Osteoblast (primary cell): ENCODE measurements around the gene TNFSF11. TPM values are rescaled to one million over a fixed set of nuclear protein-coding genes. Genes with fewer than 3 reads are reported as not detected.

Experiments used
- DNase-seq: peaks from one replicate; pipeline ENCODE4 v3.0.0; 2011; ENCODE audit warnings: low spot score, mixed read lengths; ENCODE audit not compliant: insufficient read length; ENCODE audit errors: missing footprints
- H2AFZ ChIP-seq: 2 replicates; pipeline ENCODE4 v1.6.0; 2011; ENCODE audit warnings: mild to moderate bottlenecking, low read length
- H3K27ac ChIP-seq: 2 replicates; pipeline ENCODE4 v1.5.1; 2011; ENCODE audit warnings: mild to moderate bottlenecking, low read depth, low read length, moderate library complexity
- H3K27me3 ChIP-seq: 2 replicates; pipeline ENCODE4 v1.6.0; 2012; ENCODE audit warnings: mild to moderate bottlenecking, control low read depth, inconsistent platforms, low read length, moderate library complexity; ENCODE audit not compliant: insufficient read depth
- H3K36me3 ChIP-seq: 2 replicates; pipeline ENCODE4 v1.5.1; 2011; ENCODE audit warnings: mild to moderate bottlenecking, low read length, control low read depth, moderate library complexity; ENCODE audit not compliant: insufficient read depth
- H3K4me1 ChIP-seq: 2 replicates; pipeline ENCODE4 v1.5.1; 2011; ENCODE audit warnings: mild to moderate bottlenecking, low read length, control low read depth, moderate library complexity; ENCODE audit not compliant: insufficient read depth
- H3K4me2 ChIP-seq: 2 replicates; pipeline ENCODE4 v1.6.0; 2011; ENCODE audit warnings: mild to moderate bottlenecking, low read length; ENCODE audit not compliant: insufficient read depth
- H3K4me3 ChIP-seq: fragments of 200-600 bp; sonication (generic); 3 replicates; pipeline ENCODE4 v1.5.1; 2012; ENCODE audit warnings: mild to moderate bottlenecking, low read length, inconsistent platforms; ENCODE audit not compliant: insufficient read depth
- H3K79me2 ChIP-seq: 2 replicates; pipeline ENCODE4 v1.6.0; 2012; ENCODE audit warnings: mild to moderate bottlenecking, low read length, control low read depth, inconsistent platforms; ENCODE audit not compliant: insufficient read depth
- H3K9me3 ChIP-seq: 2 replicates; pipeline ENCODE4 v1.5.1; 2011; ENCODE audit warnings: low read depth, low read length, control low read depth
- H4K20me1 ChIP-seq: 2 replicates; pipeline ENCODE4 v1.6.0; 2012; ENCODE audit warnings: mild to moderate bottlenecking, low read length, control low read depth; ENCODE audit not compliant: insufficient read depth
- total RNA-seq: library from RNA; depleted of rRNA; stranded (reverse); fragments of >200 nt; gene quantifications from 2 replicates; pipeline ENCODE4 v1.2.3, GENCODE V29; 2012
- TF ChIP-seq, protein P1 (sequence below): IDR thresholded peaks from 2 replicates; pipeline ENCODE4 v1.5.1; 2011; ENCODE audit warnings: mild to moderate bottlenecking, low read depth, low read length, moderate library complexity; ENCODE audit errors: extremely low read depth

Gene TNFSF11
- total RNA-seq, 1 donor: 0.72 TPM

DNA sequence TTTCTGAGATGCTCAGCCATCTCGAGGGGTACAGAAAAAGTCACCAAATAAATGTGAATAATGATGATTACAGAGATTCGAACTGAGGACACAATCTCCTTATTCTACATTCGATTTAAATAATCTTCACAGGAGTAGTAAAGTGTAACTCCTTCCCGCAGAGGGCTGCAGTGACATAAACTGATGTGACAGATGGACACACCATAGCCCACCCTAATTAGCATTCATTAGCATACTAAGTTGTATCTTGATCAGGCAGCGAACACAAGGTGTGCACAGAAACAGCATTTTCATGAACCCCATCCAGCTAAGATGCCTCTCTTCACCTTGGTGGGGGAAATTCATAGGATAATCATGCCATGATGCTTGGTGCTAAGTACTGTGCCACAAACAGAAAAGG, 83.0 kb downstream of the TNFSF11 start:
- no peaks in the 10 kb centered on the region for H3K4me1 ChIP-seq
- no peak overlapping the region for H3K4me2 ChIP-seq
- TF ChIP-seq, protein P1, sequence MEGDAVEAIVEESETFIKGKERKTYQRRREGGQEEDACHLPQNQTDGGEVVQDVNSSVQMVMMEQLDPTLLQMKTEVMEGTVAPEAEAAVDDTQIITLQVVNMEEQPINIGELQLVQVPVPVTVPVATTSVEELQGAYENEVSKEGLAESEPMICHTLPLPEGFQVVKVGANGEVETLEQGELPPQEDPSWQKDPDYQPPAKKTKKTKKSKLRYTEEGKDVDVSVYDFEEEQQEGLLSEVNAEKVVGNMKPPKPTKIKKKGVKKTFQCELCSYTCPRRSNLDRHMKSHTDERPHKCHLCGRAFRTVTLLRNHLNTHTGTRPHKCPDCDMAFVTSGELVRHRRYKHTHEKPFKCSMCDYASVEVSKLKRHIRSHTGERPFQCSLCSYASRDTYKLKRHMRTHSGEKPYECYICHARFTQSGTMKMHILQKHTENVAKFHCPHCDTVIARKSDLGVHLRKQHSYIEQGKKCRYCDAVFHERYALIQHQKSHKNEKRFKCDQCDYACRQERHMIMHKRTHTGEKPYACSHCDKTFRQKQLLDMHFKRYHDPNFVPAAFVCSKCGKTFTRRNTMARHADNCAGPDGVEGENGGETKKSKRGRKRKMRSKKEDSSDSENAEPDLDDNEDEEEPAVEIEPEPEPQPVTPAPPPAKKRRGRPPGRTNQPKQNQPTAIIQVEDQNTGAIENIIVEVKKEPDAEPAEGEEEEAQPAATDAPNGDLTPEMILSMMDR: no peak
- H3K9me3 ChIP-seq: no peaks in the 10 kb centered on the region
- H3K36me3 ChIP-seq: no peaks in the 10 kb centered on the region
- no peak for DNase-seq
- no peak overlapping the region for H3K4me3 ChIP-seq
- H3K27ac ChIP-seq: no peak overlapping the region
- no peaks in the 10 kb centered on the region for H4K20me1 ChIP-seq
- H3K79me2 ChIP-seq: no peaks in the 10 kb centered on the region
- H2AFZ ChIP-seq: no peak overlapping the region
- H3K27me3 ChIP-seq: peaks cover 31% of the 10 kb centered on the region

Other genes starting within 250 kb of the TNFSF11 start
- gene FAM216B, start 207.4 kb downstream of the TNFSF11 start, total RNA-seq: under 0.01 TPM in 1 of 2 replicates, not detected in the other